ENCODE data around the gene BICRA. TPM values are rescaled to one million over a fixed set of nuclear protein-coding genes. Genes with fewer than 3 reads are reported as not detected.
A peak's percentile ranks its signal among the peaks of the same experiment; 100 is the strongest.
"Not testable (repeated sequence)": the region's sequence is repeated elsewhere in the genome, so short reads cannot be mapped to it uniquely, and the experiment has no call there.

Gene BICRA
- polyA plus RNA-seq (2013, experiment 1 of 2; ENCODE audit: insufficient read length) = 11.4 TPM
- 13.5 TPM for polyA plus RNA-seq (2013, experiment 2 of 2; ENCODE audit: insufficient read length)

DNA sequence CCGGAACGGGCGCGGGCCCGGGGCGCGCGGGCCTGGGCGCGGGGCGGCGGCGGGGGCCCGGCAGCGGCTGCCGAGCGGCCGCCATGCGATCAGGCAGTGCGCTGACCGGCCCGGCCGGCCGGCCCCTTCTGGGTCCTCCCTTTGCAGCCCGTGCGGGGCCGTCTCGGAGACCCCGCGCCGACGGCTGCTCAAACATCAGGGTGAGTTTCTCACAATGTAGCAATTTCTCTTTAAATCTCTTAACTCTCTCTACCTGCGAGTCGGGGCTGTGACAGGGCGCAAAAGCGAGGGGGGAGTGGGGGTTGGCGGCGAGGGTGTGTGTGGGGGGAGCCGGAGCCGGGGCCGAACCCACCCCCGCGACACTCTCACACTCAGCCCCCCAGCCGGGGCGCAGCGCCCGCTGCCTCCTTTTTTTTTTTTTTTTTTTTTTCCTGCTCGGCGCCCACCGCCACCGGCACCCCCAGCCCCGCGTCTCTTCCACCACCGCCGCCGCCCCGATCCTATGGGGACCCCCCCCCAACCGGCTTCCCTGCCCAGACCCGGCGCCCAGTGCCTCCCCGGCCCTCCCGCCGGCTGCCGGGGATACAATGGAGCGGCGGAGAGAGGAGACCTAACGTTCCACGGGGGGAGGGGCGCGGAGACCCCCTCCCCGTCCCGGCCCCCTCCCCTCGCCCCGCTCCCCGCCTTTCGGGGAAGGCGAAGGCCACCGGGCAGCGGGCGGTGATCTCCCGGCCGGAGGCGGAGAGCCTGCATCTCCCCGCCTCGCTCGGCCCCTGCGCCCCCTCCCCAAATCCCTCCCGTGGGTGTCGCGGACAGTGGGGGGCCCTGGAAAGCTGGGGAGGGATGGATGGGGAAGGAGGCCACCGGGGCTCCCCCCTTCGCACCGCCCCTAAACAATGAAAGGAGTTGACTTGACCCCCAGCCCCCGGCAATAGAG, at the start of gene BICRA:
Gene BICRA, plus strand, starts transcription at position 166 of the 937 bp plus-strand sequence. CDS start 64,441 bp downstream, outside the sequence.
- peak; percentile 85 for DNase-seq

DNA sequence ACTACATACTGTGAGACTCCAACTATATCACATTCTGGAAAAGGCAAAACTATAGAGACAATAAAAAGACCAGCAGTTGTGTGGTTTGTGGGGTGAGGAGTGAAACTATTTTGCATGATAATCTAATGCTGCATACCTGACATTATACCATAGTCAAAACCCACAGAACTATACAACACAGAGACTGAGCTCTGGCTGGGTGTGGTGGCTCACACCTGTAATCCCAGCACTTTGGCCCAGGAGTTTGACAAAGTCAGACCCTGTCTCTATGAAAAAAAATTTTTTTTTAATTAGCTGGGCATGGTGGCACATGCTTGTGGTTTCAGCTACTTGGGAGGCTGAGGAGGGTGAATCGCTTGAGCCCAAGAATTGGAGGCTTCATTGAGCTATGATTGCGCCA, 47.9 kb upstream of the BICRA start:
- DNase-seq = no peak

DNA sequence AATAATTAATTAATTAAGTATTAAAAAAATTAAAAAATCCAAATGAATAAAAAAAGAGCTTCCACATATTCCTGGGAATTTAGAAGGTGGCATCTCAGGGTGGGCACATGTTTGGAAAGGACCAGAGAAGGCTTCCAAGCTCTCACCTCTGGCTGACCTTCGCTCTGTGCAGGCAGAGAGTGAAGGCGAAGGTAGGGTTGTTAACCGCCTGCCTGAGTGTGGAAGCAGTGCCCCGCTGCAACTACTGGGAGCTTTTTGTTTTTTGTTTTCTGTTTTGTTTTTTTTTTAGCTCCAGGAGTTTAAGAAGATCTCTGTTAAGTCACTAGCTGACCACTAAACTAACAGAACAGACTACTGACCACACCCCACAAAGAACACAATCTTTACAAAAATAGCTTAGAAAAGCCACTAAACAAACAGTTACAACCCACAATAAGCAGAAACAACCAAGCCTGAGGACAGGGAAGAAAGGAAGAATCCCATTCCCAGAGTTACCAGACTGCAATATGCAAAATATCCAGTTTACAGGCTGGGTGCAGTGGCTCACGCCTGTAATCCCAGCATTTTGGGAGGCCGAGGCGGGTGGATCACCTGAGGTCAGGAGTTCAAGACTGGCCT, 47.4 kb upstream of the BICRA start:
- no peak for DNase-seq

DNA sequence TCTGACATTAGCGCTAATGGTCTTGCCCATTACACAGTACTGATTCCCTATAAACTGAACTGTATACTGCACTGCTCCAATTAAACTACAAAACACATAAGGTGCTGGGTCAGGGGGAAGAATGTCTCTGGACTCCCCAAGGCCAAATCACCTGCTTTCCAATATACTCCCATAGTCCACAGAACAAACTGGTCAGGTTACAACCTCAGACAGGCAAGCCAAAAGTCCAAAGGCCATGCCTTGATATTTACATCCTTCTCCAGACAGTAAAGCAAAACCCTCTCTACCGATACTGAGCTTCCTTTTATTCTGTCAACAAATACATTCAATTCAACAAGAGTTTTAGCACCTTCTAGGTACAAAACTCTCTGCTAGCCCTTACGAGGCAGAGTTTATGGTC, 44.9 kb upstream of the BICRA start:
- DNase-seq = no peak

GRCh38 chr19:47569331-47569730, 39.6 kb upstream of the BICRA start:
- DNase-seq = no peak

DNA sequence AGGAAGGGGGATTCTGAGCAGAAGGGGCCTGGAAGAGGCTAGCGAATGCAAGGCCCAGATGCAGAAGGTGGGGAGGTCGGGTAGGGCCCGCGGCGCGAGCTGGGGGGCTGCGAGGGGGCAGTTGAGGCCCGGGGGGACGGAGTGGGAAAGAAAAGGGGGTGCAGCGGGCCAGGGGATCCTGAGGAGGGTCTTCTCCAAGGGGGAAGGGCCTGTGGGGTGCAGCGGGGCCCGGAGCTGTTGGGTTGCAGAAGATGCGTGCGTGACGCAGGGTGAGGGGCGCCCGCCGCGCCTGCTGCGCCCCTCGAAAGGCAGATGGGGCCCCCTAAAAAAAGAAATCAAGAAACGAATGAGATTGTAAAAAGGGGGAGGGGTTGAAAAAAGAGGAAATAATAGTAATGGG, 36.3 kb upstream of the BICRA start:
- no peak for DNase-seq

- peak; percentile 60 for DNase-seq
Measured at GRCh38 chr19:47573071-47574026, 35.6 kb upstream of the BICRA start, which contains the start of gene ZNF541. ZNF541 (minus strand) TSS chr19:47573148; CDS start chr19:47555856, 17,292 bp downstream.

DNA sequence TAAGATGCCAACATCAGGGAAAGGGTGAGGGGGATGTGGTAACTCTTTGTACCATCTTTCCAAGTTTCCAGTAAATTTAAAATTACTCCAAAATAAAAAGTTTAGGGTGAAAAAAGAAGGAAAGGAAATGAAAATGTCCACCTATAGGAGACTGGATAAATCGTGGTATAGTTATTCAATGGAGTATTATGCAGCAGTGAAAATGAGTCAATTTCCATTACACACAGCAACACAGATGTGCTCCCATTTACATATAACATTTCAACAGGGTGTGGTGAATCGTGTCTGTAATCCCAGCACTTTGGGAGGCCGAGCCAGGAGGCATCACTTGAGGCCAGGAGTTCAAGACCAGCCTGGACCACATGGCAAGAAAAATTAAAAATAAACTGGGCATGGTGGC, 28.5 kb upstream of the BICRA start:
- DNase-seq = no peak

DNA sequence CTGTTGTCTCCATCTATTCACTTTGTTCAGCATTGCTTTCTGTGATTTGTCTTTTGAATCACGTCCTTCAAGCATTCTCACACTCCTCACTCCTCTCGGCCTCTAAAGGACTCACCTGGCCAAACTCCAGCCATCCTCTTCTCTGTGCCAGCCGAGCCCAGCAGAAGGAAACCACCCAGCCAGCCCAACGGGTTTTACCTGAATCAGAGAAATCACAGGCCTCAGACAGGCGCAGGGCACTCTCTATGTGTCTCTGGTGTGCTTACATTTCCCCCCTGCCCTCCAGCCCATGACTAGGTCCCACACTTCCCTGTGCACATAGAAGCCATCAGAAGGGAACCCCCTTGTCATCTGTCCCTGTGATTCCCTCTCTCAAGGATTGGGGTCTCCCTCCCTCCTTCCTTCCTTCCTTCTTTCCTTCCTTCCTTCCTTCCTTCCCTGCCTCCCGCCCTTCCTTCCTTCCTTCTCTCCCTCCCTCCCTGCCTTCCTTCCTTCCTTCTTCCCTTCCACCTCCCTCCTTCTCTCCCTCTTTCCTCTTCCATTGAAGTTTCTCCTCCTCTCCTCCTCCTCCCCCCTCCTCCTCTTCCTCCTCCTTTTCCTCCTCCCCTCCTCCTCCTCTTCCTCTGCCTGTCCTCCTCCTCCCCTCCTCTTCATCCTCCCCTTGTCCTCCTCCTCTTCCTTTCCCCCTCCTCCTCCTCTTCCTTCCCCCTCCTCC, 27.2 kb upstream of the BICRA start:
- DNase-seq = no peak

DNA sequence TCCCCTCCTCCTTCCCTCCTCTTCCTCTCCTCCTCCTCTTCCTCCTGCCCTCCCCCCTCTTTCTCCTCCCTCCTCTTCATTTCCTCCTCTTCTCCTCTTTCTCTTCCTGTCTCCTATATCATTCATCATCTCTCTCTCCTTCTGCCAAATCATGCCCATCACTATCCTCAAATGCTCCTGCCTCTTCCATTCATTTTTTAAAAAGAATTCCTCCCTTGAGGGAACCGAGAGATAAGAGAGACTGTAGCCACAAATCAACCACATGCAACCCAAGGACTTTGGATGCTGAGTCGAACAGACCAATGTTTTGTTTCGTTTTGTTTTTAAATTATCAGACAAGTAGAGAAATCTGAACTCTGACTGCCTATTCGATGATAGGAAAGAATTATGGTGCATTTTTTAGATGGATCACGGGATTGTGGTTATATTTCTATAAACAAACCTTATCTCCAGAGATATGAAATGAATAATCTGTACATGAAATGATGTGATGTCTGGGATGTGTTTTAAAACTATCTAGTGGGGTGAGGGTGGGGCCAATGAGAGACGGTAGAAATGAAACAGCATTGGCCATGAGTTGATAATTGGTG, 26.5 kb upstream of the BICRA start:
- peak; percentile 65 for DNase-seq

DNA sequence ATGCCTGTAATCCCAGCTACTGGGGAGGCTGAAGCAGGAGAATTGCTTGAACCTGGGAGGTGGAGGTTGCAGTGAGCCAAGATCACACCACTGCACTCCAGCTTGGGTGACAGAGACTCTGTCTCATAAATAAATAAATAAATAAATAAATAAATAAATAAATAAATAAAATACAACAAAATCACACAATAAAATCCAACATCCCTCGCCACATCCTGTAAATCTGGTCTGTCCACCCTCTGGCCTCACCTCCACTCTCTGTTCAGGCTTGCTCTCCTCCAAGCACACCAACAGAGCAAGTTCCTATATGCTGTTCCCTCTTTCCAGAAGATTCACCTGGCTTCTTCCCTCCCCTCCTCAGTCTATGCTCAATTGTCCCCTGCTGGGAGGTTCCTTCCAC, 25.8 kb upstream of the BICRA start:
- not testable (repeated sequence) for DNase-seq

DNA sequence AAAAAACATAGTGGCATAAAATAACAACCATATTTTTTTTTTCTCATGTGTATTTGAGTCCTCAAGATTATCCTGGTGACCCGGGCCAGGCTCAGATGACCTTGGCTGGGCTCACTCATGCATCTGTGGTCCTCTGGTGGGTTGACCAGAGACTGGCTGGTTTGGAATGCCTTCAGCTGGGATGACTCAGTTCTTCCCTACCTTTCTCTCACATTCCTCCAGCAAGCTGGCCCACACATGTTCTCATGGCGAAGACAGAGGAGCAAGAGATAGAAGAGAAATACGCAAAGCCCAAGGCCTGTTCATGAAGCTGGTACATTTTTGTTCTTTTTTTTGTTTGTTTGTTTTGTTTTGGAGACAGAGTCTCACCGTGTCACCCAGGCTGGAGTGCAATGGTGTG, 21.6 kb upstream of the BICRA start:
- peak; percentile 47 for DNase-seq

GRCh38 chr19:47589824-47590223, 19.1 kb upstream of the BICRA start:
- DNase-seq = no peak

- no peak for DNase-seq
Measured at GRCh38 chr19:47593860-47594259, 15.1 kb upstream of the BICRA start.

- no peak for DNase-seq
Measured at GRCh38 chr19:47595944-47596343, 13.0 kb upstream of the BICRA start.

- DNase-seq = peak; percentile 94
Measured at GRCh38 chr19:47598407-47599349, 10.3 kb upstream of the BICRA start.

GRCh38 chr19:47599671-47600245, 9.2 kb upstream of the BICRA start:
- DNase-seq = not testable (repeated sequence)

- peak; percentile 99 for DNase-seq
Measured at GRCh38 chr19:47600246-47601179, 8.4 kb upstream of the BICRA start.

Measured in fibroblast of skin of abdomen (primary cell).